Transverse colon (tissue), 4 donors: Measurements from ENCODE around the gene DGKG.

Experiments
- CTCF ChIP-seq, 5 experiments: fragments of 200-600 bp in 3 of 5; fragments of 450-650 bp in 2 of 5; sonication (generic) in 3 of 5; IDR thresholded peaks; 1 replicate in 2 of 5; 2 replicates in 3 of 5; pipeline ENCODE4 v1.5.1; 2016 to 2017; ENCODE audit warnings: antibody characterized with exemption in 5 of 5, inconsistent platforms in 3 of 5, mild to moderate bottlenecking in 2 of 5, moderate library complexity in 1 of 5
- POLR2AphosphoS5 ChIP-seq, 3 donors: sonication (generic); formaldehyde crosslinking; IDR thresholded peaks; one replicate each; pipeline ENCODE4 v1.6.1; 2016; ENCODE audit warnings: antibody characterized with exemption in 3 of 3

DNA sequence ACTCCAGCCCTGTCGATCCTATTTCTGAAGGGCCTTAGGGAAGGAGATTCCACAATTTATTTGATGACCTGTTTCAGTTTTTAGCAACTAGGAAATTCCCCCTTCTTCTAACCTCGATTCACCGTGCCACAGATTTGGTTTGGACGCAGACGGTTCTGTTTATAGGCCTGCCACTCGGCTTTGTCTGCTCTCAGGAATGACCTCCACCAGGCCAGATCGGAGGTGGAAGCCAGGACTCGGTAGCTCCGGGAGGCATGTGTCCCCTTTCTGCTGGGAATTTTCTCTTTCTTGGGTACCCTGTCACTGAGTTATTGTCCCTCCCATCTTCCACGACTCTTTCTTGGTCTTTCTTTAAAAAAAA lies 167.6 kb downstream of the DGKG start:
- TF ChIP-seq POLR2AphosphoS5 (IDR thresholded peaks at IDR 0.05): no peak
- TF ChIP-seq CTCF (IDR thresholded peaks at IDR 0.05): no peak
